K562 (cell line): Measurements from ENCODE around the gene MEFV. TPM values are rescaled to one million over a fixed set of nuclear protein-coding genes. Genes with fewer than 3 reads are reported as not detected.
A peak's percentile ranks its signal among the peaks of the same experiment; 100 is the strongest.

Experiments used
- CC2D1A ChIP-seq: fragments of 450-650 bp; IDR thresholded peaks from 2 replicates; pipeline ENCODE4 v1.6.1; 2017; ENCODE audit warnings: mild to moderate bottlenecking
- CHD1 ChIP-seq: fragments of 200-600 bp; sonication (generic); IDR thresholded peaks from one replicate; pipeline ENCODE4 v1.6.1; 2012; ENCODE audit warnings: mild to moderate bottlenecking, moderate library complexity, low read length, inconsistent platforms
- E2F1 ChIP-seq: sonication (generic); formaldehyde crosslinking; IDR thresholded peaks from 2 replicates; pipeline ENCODE4 v1.8.1; 2023; ENCODE audit warnings: mild to moderate bottlenecking, missing genetic modification reagents, moderate library complexity
- FIP1L1 ChIP-seq: fragments of 200-400 bp; formaldehyde crosslinking; IDR thresholded peaks from 2 replicates; pipeline ENCODE4 v1.6.1; 2018; ENCODE audit warnings: mild to moderate bottlenecking, low read depth, low read length; ENCODE audit not compliant: poor library complexity, severe bottlenecking
- GABPB1 ChIP-seq: sonication (generic); formaldehyde crosslinking; IDR thresholded peaks from 2 replicates; pipeline ENCODE4 v1.8.0; 2022; ENCODE audit warnings: mild to moderate bottlenecking, missing genetic modification reagents
- IRF9 ChIP-seq: fragments of 450-650 bp; IDR thresholded peaks from 2 replicates; pipeline ENCODE4 v1.6.1; 2016; ENCODE audit warnings: missing biosample characterization, missing genetic modification characterization
- JUN ChIP-seq, 2 experiments: sonication (generic) in 1 of 2; formaldehyde crosslinking in 1 of 2; IDR thresholded peaks; 2 replicates each; pipeline versions ENCODE4 v1.6.1 to v1.8.0; 2012 to 2022; ENCODE audit warnings: borderline replicate concordance in 2 of 2, mild to moderate bottlenecking in 2 of 2, improper control_type of control experiment in 1 of 2, low read depth in 1 of 2, low read length in 1 of 2, missing genetic modification reagents in 1 of 2
- MECOM ChIP-seq: fragments of 250-450 bp; sonication (Bioruptor Pico); IDR thresholded peaks from 2 replicates; pipeline ENCODE4 v1.8.0; 2022; ENCODE audit warnings: inconsistent platforms
- MXD1 ChIP-seq: fragments of 250-450 bp; sonication (Bioruptor Pico); IDR thresholded peaks from 2 replicates; pipeline ENCODE4 v1.8.0; 2021; ENCODE audit warnings: borderline replicate concordance, mild to moderate bottlenecking, moderate library complexity; ENCODE audit not compliant: poor library complexity, severe bottlenecking
- POLR2A ChIP-seq: fragments of 450-650 bp; conservative IDR thresholded peaks from 2 replicates; pipeline ENCODE4 v1.6.1; 2016
- RBFOX2 ChIP-seq: fragments of 200-400 bp; formaldehyde crosslinking; IDR thresholded peaks from 2 replicates; pipeline ENCODE4 v1.6.1; 2017; ENCODE audit warnings: low read depth, mild to moderate bottlenecking, low read length, moderate library complexity
- RBM15 ChIP-seq: fragments of 200-400 bp; formaldehyde crosslinking; IDR thresholded peaks from 2 replicates; pipeline ENCODE4 v1.6.1; 2018; ENCODE audit warnings: mild to moderate bottlenecking, low read length, moderate library complexity; ENCODE audit not compliant: insufficient read depth
- RFX5 ChIP-seq: IDR thresholded peaks from 2 replicates; pipeline ENCODE4 v1.6.1; 2011; ENCODE audit warnings: low read depth, mild to moderate bottlenecking, improper control_type of control experiment, low read length
- SMAD4 ChIP-seq: fragments of 250-450 bp; sonication (Bioruptor Pico); conservative IDR thresholded peaks from 2 replicates; pipeline ENCODE4 v1.8.0; 2021; ENCODE audit warnings: inconsistent platforms, mild to moderate bottlenecking, moderate library complexity
- SRSF9 ChIP-seq: fragments of 200-400 bp; formaldehyde crosslinking; IDR thresholded peaks from 2 replicates; pipeline ENCODE4 v1.6.1; 2017; ENCODE audit warnings: low read depth, low read length, borderline replicate concordance
- TBP ChIP-seq: optimal IDR thresholded peaks from 2 replicates; pipeline ENCODE3; 2011; ENCODE audit warnings: low read depth, low read length, improper control_type of control experiment
- TGIF2 ChIP-seq: sonication (generic); formaldehyde crosslinking; IDR thresholded peaks from 2 replicates; pipeline ENCODE4 v1.8.1; 2022; ENCODE audit warnings: mild to moderate bottlenecking, missing genetic modification reagents, moderate library complexity
- ZNF134 ChIP-seq: fragments of 250-450 bp; sonication (Bioruptor Pico); conservative IDR thresholded peaks from 2 replicates; pipeline ENCODE4 v1.4.0; 2020
- ZNF146 ChIP-seq: IDR thresholded peaks from one replicate; pipeline ENCODE4 v1.6.1; 2018; ENCODE audit warnings: missing compliant biosample characterization; ENCODE audit not compliant: unreplicated experiment
- ZSCAN29 ChIP-seq: fragments of 450-650 bp; IDR thresholded peaks from 2 replicates; pipeline ENCODE4 v1.6.1; 2017
- polyA plus RNA-seq, 8 experiments: library from polyadenylated mRNA; depleted of rRNA in 4 of 8; stranded (reverse) in 5 of 8; unstranded in 3 of 8; fragments of >200 nt; fragmentation: Nextera tagmentation in 2 of 8; fragmentation: Illumina TruSeq in 1 of 8; extraction: Ambion mirVana in 2 of 8; extraction: Trizol in 1 of 8; gene quantifications; 2 replicates each; pipeline versions ENCODE4 v1.2.1 to v1.2.3, GENCODE V29; 2011 to 2014; ENCODE audit warnings: inconsistent platforms in 1 of 8, missing spikeins in 1 of 8
- total RNA-seq, 7 experiments: library from RNA; depleted of rRNA in 6 of 7; stranded (reverse); fragments of >200 nt in 6 of 7; fragmentation: Illumina TruSeq in 2 of 7; extraction: Trizol in 2 of 7; gene quantifications; 2 replicates each; pipeline versions ENCODE4 v1.2.1 to v1.2.3, GENCODE V29; 2011 to 2021; ENCODE audit warnings: low replicate concordance in 1 of 7
- TF ChIP-seq, protein P1 (sequence below): fragments of 250-450 bp; sonication (Bioruptor Pico); IDR thresholded peaks from 2 replicates; pipeline ENCODE4 v1.9.0; 2021; ENCODE audit warnings: mild to moderate bottlenecking, inconsistent platforms
- TF ChIP-seq, protein P2 (sequence below): fragments of 450-650 bp; formaldehyde crosslinking; conservative IDR thresholded peaks from 2 replicates; pipeline ENCODE4 v1.4.0; 2022; ENCODE audit warnings: mild to moderate bottlenecking, missing genetic modification characterization

MEFV gene
- total and polyA plus RNA-seq, 9 of the 15 experiments (the other 6 are each of a cell fraction or from before 2014, with no cell fraction given) = 0.14 TPM; not detected in 8

- TF ChIP-seq E2F1 (CRISPR knock-in tag) (peak; percentile 87; the same call in 1 of the 2 replicates), GABPB1 (CRISPR knock-in tag) (peak; percentile 98), TBP (peak; percentile 43), ZNF146 (CRISPR knock-in tag) (no peak), ZNF134 (CRISPR knock-in tag) (no peak), TGIF2 (CRISPR knock-in tag) (no peak), SMAD4 (CRISPR knock-in tag) (peak; percentile 57; the same call in 1 of the 2 replicates), POLR2A (peak; percentile 89), MXD1 (no peak), IRF9 (tag) (no peak), FIP1L1 (peak; percentile 55), RBFOX2 (peak; percentile 96), SRSF9 (no peak), CC2D1A (no peak), RFX5 (peak; percentile 64; the same call in 1 of the 2 replicates), CHD1 (no peak), RBM15 (no peak), MECOM (CRISPR knock-in tag) (no peak), ZSCAN29 (no peak), JUN (IDR thresholded peaks at IDR 0.05; ENCODE audit: borderline replicate concordance, low read depth, low read length) (0 out of 2 replicates have a peak, but pooled peaks have one; percentile 49), JUN (CRISPR knock-in tag; IDR thresholded peaks at IDR 0.05; ENCODE audit: borderline replicate concordance) (0 out of 2 replicates have a peak, but pooled peaks have one; percentile 55)
- TF ChIP-seq, protein P1, sequence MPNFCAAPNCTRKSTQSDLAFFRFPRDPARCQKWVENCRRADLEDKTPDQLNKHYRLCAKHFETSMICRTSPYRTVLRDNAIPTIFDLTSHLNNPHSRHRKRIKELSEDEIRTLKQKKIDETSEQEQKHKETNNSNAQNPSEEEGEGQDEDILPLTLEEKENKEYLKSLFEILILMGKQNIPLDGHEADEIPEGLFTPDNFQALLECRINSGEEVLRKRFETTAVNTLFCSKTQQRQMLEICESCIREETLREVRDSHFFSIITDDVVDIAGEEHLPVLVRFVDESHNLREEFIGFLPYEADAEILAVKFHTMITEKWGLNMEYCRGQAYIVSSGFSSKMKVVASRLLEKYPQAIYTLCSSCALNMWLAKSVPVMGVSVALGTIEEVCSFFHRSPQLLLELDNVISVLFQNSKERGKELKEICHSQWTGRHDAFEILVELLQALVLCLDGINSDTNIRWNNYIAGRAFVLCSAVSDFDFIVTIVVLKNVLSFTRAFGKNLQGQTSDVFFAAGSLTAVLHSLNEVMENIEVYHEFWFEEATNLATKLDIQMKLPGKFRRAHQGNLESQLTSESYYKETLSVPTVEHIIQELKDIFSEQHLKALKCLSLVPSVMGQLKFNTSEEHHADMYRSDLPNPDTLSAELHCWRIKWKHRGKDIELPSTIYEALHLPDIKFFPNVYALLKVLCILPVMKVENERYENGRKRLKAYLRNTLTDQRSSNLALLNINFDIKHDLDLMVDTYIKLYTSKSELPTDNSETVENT (CRISPR knock-in tag) = no peak
- TF ChIP-seq, protein P2, sequence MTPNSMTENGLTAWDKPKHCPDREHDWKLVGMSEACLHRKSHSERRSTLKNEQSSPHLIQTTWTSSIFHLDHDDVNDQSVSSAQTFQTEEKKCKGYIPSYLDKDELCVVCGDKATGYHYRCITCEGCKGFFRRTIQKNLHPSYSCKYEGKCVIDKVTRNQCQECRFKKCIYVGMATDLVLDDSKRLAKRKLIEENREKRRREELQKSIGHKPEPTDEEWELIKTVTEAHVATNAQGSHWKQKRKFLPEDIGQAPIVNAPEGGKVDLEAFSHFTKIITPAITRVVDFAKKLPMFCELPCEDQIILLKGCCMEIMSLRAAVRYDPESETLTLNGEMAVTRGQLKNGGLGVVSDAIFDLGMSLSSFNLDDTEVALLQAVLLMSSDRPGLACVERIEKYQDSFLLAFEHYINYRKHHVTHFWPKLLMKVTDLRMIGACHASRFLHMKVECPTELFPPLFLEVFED = peak; percentile 56; the same call in 1 of the 2 replicates
These were observed 21.4 kb downstream of the MEFV start, which contains the start of gene ZNF200 (continued) for GRCh38 chr16:3234857-3235561.
